RWPE2 (cell line): ENCODE measurements around the gene RBM44.

ENCODE experiments used
- ATAC-seq: fragments of 200-7000 bp; cut with Tn5 transposase; 3 replicates; pipeline ENCODE4 v1.9.1; 2021; ENCODE audit warnings: low read depth
- DNase-seq: peaks from one replicate; pipeline ENCODE4 v3.0.0-alpha.2; 2020; ENCODE audit warnings: low spot score
- H3K27ac ChIP-seq: fragments of 450-650 bp; 2 replicates; pipeline ENCODE4 v1.5.1; 2017; ENCODE audit warnings: mild to moderate bottlenecking; ENCODE audit not compliant: poor library complexity, severe bottlenecking
- H3K27me3 ChIP-seq: fragments of 250-450 bp; sonication (Bioruptor Pico); 2 replicates; pipeline ENCODE4 v1.5.1; 2021; ENCODE audit warnings: mild to moderate bottlenecking, moderate library complexity; ENCODE audit not compliant: insufficient read depth, poor library complexity, severe bottlenecking
- H3K36me3 ChIP-seq: fragments of 250-450 bp; sonication (Bioruptor Pico); 2 replicates; pipeline ENCODE4 v1.5.1; 2020; ENCODE audit warnings: low read depth, mild to moderate bottlenecking, moderate library complexity
- H3K4me1 ChIP-seq: fragments of 250-450 bp; sonication (Bioruptor Pico); 2 replicates; pipeline ENCODE4 v1.5.1; 2021; ENCODE audit warnings: mild to moderate bottlenecking, moderate library complexity; ENCODE audit not compliant: insufficient read depth, poor library complexity, severe bottlenecking
- H3K4me3 ChIP-seq: fragments of 250-450 bp; sonication (Bioruptor Pico); 2 replicates; pipeline ENCODE4 v1.5.1; 2021; ENCODE audit warnings: mild to moderate bottlenecking, moderate library complexity; ENCODE audit not compliant: severe bottlenecking
- H3K9me3 ChIP-seq: fragments of 250-450 bp; sonication (Bioruptor Pico); 2 replicates; pipeline ENCODE4 v1.5.1; 2021; ENCODE audit warnings: mild to moderate bottlenecking, moderate library complexity; ENCODE audit not compliant: severe bottlenecking
- TF ChIP-seq, protein P1 (sequence below): fragments of 450-650 bp; IDR thresholded peaks from one replicate; pipeline ENCODE4 v1.5.1; 2017; ENCODE audit warnings: mild to moderate bottlenecking, moderate library complexity; ENCODE audit not compliant: poor library complexity, severe bottlenecking

The RBM44 gene

DNA sequence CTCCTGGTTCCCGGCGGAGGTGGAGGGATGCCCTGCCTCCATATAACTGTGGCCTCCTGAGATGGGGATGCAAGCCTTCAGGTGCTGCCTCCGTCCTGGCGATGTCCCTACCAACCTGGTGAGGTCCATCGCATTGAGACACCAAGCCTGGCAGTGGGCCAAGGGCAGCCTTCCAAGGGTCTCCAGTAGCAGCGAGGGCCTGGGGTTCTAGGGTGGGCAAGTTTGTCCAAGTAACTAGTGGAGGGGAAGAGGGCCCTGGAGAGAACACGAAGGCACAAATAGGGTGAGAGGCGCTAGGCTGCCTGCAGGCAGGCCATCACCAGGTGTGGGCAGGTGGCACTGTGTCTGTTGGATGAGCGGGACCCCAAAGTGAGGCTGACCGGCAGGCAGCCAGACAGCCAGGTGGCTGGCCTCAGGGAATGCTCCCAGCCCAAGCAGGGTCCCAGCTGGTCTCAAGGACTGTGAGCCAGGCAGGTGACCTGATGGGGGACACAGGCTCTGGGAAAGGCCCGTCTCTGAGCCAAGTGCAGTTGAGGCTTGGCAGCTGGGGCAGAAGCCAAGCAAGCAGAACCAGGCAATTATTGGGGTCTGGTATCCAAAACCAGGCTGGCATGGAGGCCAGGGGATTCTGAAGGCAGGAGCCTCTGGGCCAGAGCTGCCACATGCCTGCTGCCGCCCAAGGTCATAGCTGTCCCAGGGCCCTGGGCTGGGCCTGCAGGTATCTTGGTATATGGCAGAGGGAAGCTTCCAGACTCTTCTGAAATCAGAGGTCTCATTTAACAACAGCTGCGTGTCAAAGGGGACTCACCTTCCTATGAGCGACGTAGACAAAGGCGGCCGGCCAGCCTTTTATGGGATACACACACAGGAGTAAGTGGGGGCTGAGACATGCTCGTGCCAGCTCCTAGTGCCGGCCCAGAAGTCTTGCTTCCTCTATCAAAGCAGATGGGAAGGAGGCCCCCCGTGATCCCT lies 84.2 kb downstream of the RBM44 start:
- DNase-seq (no peak), ATAC-seq (no peak)
- H3K9me3 ChIP-seq, result no peaks in the 10 kb centered on the region
- no peaks in the 10 kb centered on the region for H3K36me3 ChIP-seq
- no peaks in the 10 kb centered on the region for H3K27me3 ChIP-seq
- no peak overlapping the region for H3K27ac ChIP-seq
- no peak overlapping the region for H3K4me3 ChIP-seq
- H3K4me1 ChIP-seq, result peaks cover 10% of the 10 kb centered on the region
- TF ChIP-seq, protein P1, sequence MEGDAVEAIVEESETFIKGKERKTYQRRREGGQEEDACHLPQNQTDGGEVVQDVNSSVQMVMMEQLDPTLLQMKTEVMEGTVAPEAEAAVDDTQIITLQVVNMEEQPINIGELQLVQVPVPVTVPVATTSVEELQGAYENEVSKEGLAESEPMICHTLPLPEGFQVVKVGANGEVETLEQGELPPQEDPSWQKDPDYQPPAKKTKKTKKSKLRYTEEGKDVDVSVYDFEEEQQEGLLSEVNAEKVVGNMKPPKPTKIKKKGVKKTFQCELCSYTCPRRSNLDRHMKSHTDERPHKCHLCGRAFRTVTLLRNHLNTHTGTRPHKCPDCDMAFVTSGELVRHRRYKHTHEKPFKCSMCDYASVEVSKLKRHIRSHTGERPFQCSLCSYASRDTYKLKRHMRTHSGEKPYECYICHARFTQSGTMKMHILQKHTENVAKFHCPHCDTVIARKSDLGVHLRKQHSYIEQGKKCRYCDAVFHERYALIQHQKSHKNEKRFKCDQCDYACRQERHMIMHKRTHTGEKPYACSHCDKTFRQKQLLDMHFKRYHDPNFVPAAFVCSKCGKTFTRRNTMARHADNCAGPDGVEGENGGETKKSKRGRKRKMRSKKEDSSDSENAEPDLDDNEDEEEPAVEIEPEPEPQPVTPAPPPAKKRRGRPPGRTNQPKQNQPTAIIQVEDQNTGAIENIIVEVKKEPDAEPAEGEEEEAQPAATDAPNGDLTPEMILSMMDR, result no peak

DNA sequence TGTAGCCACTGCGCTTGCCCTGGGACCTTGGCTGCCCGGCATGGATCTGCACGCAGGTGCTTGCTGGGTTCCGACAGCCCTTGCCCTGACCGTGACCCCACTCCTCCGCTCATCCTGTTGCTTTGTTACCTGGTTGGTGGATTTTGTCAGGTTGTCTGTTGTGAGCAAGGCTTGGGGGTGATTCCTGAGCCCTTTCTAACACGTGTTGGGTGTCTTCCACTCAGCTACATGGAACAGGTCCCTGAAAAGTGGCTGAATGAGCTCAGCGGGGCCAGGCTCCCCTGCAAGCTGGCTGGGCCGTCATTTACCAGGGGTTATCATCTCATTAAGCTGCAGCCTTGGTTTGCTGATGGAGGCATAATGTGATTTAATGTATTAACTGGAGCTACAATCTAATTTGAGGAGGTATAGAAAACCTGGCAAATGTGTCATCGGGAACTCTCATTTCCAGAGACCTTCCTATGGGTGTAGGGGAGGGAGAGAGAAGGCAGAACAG lies 85.4 kb downstream of the RBM44 start:
- Histone ChIP-seq H3K4me3 (no peak overlapping the region), H3K36me3 (no peaks in the 10 kb centered on the region), H3K4me1 (peaks cover 11% of the 10 kb centered on the region), H3K27ac (no peak overlapping the region), H3K9me3 (no peaks in the 10 kb centered on the region), H3K27me3 (no peaks in the 10 kb centered on the region)
- no peak for ATAC-seq
- DNase-seq, result no peak
- TF ChIP-seq, protein P1, result no peak

DNA sequence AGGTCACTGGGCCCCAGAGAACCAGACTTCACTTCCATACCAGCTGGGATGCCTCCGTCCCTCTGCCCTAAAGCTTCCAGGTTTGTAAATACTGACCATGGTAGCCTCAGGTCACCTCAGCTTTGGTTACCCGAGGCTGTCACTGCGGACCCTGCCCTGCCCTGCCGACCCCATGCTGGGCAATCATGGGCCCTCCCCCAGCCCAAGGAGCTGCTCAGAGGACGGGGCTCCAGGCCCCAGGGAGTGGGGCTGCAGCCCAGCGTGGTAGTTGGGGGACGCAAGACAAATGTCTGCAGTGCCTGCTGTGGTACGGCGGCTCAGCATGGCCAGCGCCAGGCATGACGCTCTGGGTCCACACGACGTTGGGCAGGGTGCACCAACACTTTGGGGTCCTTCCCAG lies 86.1 kb downstream of the RBM44 start:
- Histone ChIP-seq H3K27ac (no peak overlapping the region), H3K27me3 (no peaks in the 10 kb centered on the region), H3K4me3 (no peak overlapping the region), H3K36me3 (no peaks in the 10 kb centered on the region), H3K9me3 (no peaks in the 10 kb centered on the region), H3K4me1 (peaks cover 8% of the 10 kb centered on the region)
- DNase-seq, result no peak
- no peak for ATAC-seq
- TF ChIP-seq, protein P1, result no peak

DNA sequence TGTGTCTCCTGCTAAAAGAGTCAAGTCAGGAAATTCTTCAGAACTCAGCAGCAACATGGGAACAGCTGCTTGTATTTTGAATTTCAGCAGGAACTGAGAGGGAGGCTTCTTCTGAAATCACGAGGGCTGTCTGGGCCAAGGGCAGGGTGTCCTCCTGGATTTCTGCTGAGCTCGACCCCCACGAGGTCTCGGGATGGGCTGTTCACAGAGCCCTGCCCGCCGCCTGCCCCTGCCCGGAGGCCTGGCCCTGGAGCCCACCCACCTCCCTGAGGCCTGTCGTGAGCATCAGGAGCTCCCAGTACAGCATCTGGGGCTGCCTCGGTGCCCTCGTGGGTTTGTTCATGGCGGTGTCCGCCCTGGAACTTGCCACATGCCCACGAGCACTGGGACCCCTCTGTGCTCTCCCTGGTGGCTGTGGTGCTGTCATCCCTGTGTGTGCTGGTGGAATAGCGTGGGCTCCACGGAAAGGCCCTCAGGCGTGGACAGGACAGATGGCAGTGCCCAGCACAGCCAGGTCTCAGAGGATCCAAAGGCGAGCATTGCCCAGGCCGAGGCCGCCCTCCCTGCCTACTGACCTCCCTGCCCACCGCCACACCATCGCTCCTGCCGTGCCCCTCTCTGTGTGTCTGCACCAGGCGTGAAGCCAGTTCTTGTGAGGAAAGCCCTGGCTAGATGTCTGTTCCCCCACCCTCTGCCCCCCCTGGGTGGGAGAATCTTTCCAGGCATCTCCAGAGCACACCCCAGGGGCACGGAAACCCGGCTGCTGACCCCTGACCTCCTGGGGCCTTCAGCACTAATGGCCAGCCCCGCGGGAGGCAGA lies 86.7 kb downstream of the RBM44 start:
- H3K9me3 ChIP-seq, result no peaks in the 10 kb centered on the region
- H3K4me3 ChIP-seq, result no peak overlapping the region
- H3K27me3 ChIP-seq, result no peaks in the 10 kb centered on the region
- no peaks in the 10 kb centered on the region for H3K36me3 ChIP-seq
- TF ChIP-seq, protein P1, result no peak
- H3K27ac ChIP-seq, result no peak overlapping the region
- peak; percentile 47 for DNase-seq
- no peak for ATAC-seq
- peaks cover 8% of the 10 kb centered on the region for H3K4me1 ChIP-seq
